ENCODE measurements around the gene DOCK2. TPM values are rescaled to one million over a fixed set of nuclear protein-coding genes. Genes with fewer than 3 reads are reported as not detected.

Gene DOCK2
- polyA plus RNA-seq, 1 of the 3 experiments (the other 2 are of a cell fraction) = 3.8 TPM

DNA sequence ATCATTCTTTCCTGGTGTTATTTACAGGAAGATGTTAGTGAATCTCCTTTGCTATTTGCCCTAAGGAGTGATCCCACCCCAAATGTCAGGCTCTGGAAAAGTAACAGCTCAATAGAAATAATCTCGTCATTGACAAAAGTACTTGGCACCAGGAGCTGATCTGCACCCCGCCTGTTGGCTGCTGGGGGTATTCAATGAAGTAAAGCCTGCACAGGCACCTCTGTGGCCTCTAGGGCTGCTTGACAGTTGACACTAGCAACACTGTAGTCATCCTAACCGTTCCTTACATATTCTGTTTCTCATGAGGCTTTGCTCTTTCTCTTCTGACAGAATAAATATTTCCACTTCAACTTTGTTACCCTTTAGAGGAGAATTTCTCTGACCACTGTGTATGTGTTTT is 103.4 kb downstream of the DOCK2 start:
- Histone ChIP-seq H3K4me1 (ENCODE audit: control insufficient read depth in 1 of 2, insufficient read depth in 2 of 2, low read depth in 1 of 2, low read length in 1 of 2) (peaks cover 0 to 13% of the 10 kb centered on the region in 2 experiments; a peak in 2 of 4 replicates), H3F3A (replicated peaks; ENCODE audit: insufficient read depth) (peaks cover 22% of the 10 kb centered on the region), H3K9me2 (no peaks in the 10 kb centered on the region), H3K79me2 (ENCODE audit: insufficient read depth) (no peaks in the 10 kb centered on the region), H2AFZ (ENCODE audit: low read depth) (no peak overlapping the region), H3K27me3 (ENCODE audit: insufficient read depth) (no peaks in the 10 kb centered on the region), H3K4me3 (ENCODE audit: low read depth in 2 of 2, low read length in 1 of 2) (no peak overlapping the region), H3K4me2 (no peak overlapping the region), H3K9ac (no peak overlapping the region), H3K27ac (ENCODE audit: low read depth in 2 of 2, low read length in 1 of 2) (no peak overlapping the region), H3K9me3 (no peaks in the 10 kb centered on the region), H4K20me1 (ENCODE audit: insufficient read depth) (no peaks in the 10 kb centered on the region), H3K36me3 (replicated peaks in 1 of 2; ENCODE audit: control insufficient read depth in 1 of 2, insufficient read depth in 2 of 2, low read length in 1 of 2) (peaks cover 0 to 3% of the 10 kb centered on the region in 2 experiments)
- WGBS (ENCODE audit: low lambda C conversion rate) = 88% methylated on average over 3 of the region's 3 CpGs
- TF ChIP-seq ELF1 (IDR thresholded peaks at IDR 0.05) (no peak), NRF1 (IDR thresholded peaks at IDR 0.05; ENCODE audit: low read depth, low read length) (no peak), SIN3A (IDR thresholded peaks at IDR 0.05; ENCODE audit: borderline replicate concordance, low read depth, low read length) (no peak), EP300 (IDR thresholded peaks at IDR 0.05; ENCODE audit: borderline replicate concordance in 1 of 2, low read depth in 1 of 2, low read length in 1 of 2) (no peak), GABPA (IDR thresholded peaks at IDR 0.05; ENCODE audit: low read depth) (no peak), JUND (IDR thresholded peaks at IDR 0.05) (no peak), FOXM1 (IDR thresholded peaks at IDR 0.05; ENCODE audit: low read depth) (no peak), MXI1 (IDR thresholded peaks at IDR 0.05; ENCODE audit: low read depth, low read length) (no peak)
- TF ChIP-seq, protein P1, sequence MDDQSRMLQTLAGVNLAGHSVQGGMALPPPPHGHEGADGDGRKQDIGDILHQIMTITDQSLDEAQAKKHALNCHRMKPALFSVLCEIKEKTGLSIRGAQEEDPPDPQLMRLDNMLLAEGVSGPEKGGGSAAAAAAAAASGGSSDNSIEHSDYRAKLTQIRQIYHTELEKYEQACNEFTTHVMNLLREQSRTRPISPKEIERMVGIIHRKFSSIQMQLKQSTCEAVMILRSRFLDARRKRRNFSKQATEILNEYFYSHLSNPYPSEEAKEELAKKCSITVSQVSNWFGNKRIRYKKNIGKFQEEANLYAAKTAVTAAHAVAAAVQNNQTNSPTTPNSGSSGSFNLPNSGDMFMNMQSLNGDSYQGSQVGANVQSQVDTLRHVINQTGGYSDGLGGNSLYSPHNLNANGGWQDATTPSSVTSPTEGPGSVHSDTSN (IDR thresholded peaks at IDR 0.05) = no peak
- TF ChIP-seq, protein P2, sequence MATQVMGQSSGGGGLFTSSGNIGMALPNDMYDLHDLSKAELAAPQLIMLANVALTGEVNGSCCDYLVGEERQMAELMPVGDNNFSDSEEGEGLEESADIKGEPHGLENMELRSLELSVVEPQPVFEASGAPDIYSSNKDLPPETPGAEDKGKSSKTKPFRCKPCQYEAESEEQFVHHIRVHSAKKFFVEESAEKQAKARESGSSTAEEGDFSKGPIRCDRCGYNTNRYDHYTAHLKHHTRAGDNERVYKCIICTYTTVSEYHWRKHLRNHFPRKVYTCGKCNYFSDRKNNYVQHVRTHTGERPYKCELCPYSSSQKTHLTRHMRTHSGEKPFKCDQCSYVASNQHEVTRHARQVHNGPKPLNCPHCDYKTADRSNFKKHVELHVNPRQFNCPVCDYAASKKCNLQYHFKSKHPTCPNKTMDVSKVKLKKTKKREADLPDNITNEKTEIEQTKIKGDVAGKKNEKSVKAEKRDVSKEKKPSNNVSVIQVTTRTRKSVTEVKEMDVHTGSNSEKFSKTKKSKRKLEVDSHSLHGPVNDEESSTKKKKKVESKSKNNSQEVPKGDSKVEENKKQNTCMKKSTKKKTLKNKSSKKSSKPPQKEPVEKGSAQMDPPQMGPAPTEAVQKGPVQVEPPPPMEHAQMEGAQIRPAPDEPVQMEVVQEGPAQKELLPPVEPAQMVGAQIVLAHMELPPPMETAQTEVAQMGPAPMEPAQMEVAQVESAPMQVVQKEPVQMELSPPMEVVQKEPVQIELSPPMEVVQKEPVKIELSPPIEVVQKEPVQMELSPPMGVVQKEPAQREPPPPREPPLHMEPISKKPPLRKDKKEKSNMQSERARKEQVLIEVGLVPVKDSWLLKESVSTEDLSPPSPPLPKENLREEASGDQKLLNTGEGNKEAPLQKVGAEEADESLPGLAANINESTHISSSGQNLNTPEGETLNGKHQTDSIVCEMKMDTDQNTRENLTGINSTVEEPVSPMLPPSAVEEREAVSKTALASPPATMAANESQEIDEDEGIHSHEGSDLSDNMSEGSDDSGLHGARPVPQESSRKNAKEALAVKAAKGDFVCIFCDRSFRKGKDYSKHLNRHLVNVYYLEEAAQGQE (IDR thresholded peaks at IDR 0.05; ENCODE audit: low read depth, low read length) = no peak
- POLR2A ChIA-PET = no interaction called here
- no peak for DNase-seq
- CTCF ChIA-PET = interaction anchor here (1.7 kb wide), 1 partner anchor 240 kb away, joined by 9 read pairs; the partner anchor contains the start of gene INSYN2B

DNA sequence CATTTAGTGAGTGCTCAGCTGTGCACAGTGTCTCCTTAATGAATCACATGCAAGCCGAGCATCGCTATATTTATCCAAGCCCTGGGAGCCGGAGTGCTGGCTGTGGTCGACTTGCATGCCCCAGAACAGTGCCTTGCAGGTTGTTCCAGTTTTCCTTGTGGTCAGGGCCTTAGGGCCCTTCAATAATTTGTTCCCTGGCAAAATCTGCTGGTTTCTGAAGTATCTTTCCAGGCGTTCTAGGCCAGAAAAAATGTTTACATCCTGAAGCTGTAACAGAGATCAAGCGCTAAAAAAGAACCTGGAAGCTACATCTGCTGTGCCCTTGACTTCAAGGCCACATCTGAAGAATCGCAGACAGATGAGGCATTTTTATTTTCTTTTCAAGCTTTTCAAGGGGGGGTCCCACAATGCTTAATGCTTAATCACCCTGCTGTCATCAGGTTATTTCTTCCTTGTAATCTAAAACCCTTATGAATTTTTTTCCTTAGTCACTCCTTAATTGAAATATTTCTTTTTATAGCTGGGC is 105.8 kb downstream of the DOCK2 start:
- ChIA-PET POLR2A (no interaction called here), CTCF (interaction anchor here (1.7 kb wide), 1 partner anchor 238 kb away, joined by 7 read pairs; the partner anchor contains the start of gene INSYN2B)
- H3K79me2 ChIP-seq (ENCODE audit: insufficient read depth) = no peaks in the 10 kb centered on the region
- H3K9me3 ChIP-seq = no peaks in the 10 kb centered on the region
- H4K20me1 ChIP-seq (ENCODE audit: insufficient read depth) = no peaks in the 10 kb centered on the region
- no peak overlapping the region; the same call in 1 of the 2 replicates for H3K9ac ChIP-seq
- H3K4me2 ChIP-seq = peak overlapping the region; percentile 47
- peaks cover 0 to 3% of the 10 kb centered on the region in 2 experiments for H3K36me3 ChIP-seq (replicated peaks in 1 of 2; ENCODE audit: control insufficient read depth in 1 of 2, insufficient read depth in 2 of 2, low read length in 1 of 2)
- H3K27me3 ChIP-seq (ENCODE audit: insufficient read depth) = no peaks in the 10 kb centered on the region
- H3K4me1 ChIP-seq (ENCODE audit: control insufficient read depth in 1 of 2, insufficient read depth in 2 of 2, low read depth in 1 of 2, low read length in 1 of 2) = peaks cover 0 to 16% of the 10 kb centered on the region in 2 experiments; a peak in 2 of 4 replicates
- H3K4me3 ChIP-seq (ENCODE audit: low read depth in 2 of 2, low read length in 1 of 2) = no peak overlapping the region
- H3K9me2 ChIP-seq = no peaks in the 10 kb centered on the region
- 30% methylated on average over 7 of the region's 7 CpGs for WGBS (ENCODE audit: low lambda C conversion rate)
- 0 out of 2 replicates have a peak overlapping the region, but pooled peaks have one; percentile 8 for H2AFZ ChIP-seq (ENCODE audit: low read depth)
- H3F3A ChIP-seq (replicated peaks; ENCODE audit: insufficient read depth) = peaks cover 22% of the 10 kb centered on the region
- no peak for DNase-seq
- peak overlapping the region; percentile 28 to 72; a peak in 3 of 4 replicates for H3K27ac ChIP-seq (ENCODE audit: low read depth in 2 of 2, low read length in 1 of 2)
- TF ChIP-seq, protein P3, sequence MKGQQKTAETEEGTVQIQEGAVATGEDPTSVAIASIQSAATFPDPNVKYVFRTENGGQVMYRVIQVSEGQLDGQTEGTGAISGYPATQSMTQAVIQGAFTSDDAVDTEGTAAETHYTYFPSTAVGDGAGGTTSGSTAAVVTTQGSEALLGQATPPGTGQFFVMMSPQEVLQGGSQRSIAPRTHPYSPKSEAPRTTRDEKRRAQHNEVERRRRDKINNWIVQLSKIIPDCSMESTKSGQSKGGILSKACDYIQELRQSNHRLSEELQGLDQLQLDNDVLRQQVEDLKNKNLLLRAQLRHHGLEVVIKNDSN (IDR thresholded peaks at IDR 0.05; ENCODE audit: borderline replicate concordance, low read depth) = no peak
- no peak for TF ChIP-seq TAF1 (IDR thresholded peaks at IDR 0.05; ENCODE audit: borderline replicate concordance, low read depth, low read length)
- peak; percentile 78 for TF ChIP-seq TEAD4 (IDR thresholded peaks at IDR 0.05; ENCODE audit: borderline replicate concordance, insufficient read depth)
- TF ChIP-seq CHD2 (IDR thresholded peaks at IDR 0.05; ENCODE audit: low read length, partially characterized antibody) = no peak
- TF ChIP-seq, protein P4, sequence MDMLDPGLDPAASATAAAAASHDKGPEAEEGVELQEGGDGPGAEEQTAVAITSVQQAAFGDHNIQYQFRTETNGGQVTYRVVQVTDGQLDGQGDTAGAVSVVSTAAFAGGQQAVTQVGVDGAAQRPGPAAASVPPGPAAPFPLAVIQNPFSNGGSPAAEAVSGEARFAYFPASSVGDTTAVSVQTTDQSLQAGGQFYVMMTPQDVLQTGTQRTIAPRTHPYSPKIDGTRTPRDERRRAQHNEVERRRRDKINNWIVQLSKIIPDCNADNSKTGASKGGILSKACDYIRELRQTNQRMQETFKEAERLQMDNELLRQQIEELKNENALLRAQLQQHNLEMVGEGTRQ (IDR thresholded peaks at IDR 0.05; ENCODE audit: borderline replicate concordance, low read depth, low read length) = no peak
- TF ChIP-seq RFX5 (IDR thresholded peaks at IDR 0.05; ENCODE audit: low read length) = no peak
- peak; percentile 55; the same call in 1 of the 2 replicates for TF ChIP-seq POLR2AphosphoS5 (IDR thresholded peaks at IDR 0.05; ENCODE audit: low read depth, low read length)
- TF ChIP-seq EP300 (IDR thresholded peaks at IDR 0.05; ENCODE audit: borderline replicate concordance in 1 of 2, low read depth in 1 of 2, low read length in 1 of 2) = peak in 1 of 2 experiments; percentile 88; a peak in 2 of 4 replicates
- TF ChIP-seq, protein P5, sequence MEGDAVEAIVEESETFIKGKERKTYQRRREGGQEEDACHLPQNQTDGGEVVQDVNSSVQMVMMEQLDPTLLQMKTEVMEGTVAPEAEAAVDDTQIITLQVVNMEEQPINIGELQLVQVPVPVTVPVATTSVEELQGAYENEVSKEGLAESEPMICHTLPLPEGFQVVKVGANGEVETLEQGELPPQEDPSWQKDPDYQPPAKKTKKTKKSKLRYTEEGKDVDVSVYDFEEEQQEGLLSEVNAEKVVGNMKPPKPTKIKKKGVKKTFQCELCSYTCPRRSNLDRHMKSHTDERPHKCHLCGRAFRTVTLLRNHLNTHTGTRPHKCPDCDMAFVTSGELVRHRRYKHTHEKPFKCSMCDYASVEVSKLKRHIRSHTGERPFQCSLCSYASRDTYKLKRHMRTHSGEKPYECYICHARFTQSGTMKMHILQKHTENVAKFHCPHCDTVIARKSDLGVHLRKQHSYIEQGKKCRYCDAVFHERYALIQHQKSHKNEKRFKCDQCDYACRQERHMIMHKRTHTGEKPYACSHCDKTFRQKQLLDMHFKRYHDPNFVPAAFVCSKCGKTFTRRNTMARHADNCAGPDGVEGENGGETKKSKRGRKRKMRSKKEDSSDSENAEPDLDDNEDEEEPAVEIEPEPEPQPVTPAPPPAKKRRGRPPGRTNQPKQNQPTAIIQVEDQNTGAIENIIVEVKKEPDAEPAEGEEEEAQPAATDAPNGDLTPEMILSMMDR (IDR thresholded peaks at IDR 0.05) = no peak
- TF ChIP-seq SMC3 (IDR thresholded peaks at IDR 0.05; ENCODE audit: low read depth, low read length) = no peak; the same call in 1 of the 2 replicates
- TF ChIP-seq JUND (IDR thresholded peaks at IDR 0.05) = peak; percentile 73

All from SK-N-SH (cell line).